Gastrocnemius medialis (tissue), 4 donors: ENCODE results near the gene SORL1. TPM values are rescaled to one million over a fixed set of nuclear protein-coding genes. Genes with fewer than 3 reads are reported as not detected.
"Not testable (repeated sequence)": the region's sequence is repeated elsewhere in the genome, so short reads cannot be mapped to it uniquely, and the experiment has no call there.

ENCODE experiments used
- ATAC-seq, 2 donors: fragments of 150-250 bp; one replicate each; pipeline ENCODE4 v1.9.1; 2016
- DNase-seq, 2 donors: peaks; one replicate each; pipeline ENCODE4 v3.0.0-alpha.2; 2019
- H3K27ac ChIP-seq, 4 donors: fragments of 200-600 bp; sonication (generic); 1 replicate in 1 of 4; 2 replicates in 3 of 4; pipeline ENCODE4 v1.5.1; 2016 to 2018; ENCODE audit warnings: mild to moderate bottlenecking in 2 of 4, moderate library complexity in 1 of 4
- H3K27me3 ChIP-seq, 3 donors: fragments of 200-600 bp; sonication (generic) in 2 of 3; 1 replicate in 1 of 3; 2 replicates in 2 of 3; pipeline versions ENCODE4 v1.5.1 to v1.6.0; 2016 to 2019; ENCODE audit warnings: mild to moderate bottlenecking in 1 of 3, moderate library complexity in 1 of 3
- H3K36me3 ChIP-seq, 2 donors: fragments of 200-600 bp; sonication (generic) in 1 of 2; one replicate each; pipeline ENCODE4 v1.5.1; 2017 to 2018
- H3K4me1 ChIP-seq, 2 donors: fragments of 200-600 bp; sonication (generic) in 1 of 2; one replicate each; pipeline ENCODE4 v1.5.1; 2016 to 2017; ENCODE audit warnings: mild to moderate bottlenecking in 2 of 2
- H3K4me3 ChIP-seq, 4 donors: fragments of 200-600 bp; sonication (generic) in 3 of 4; 1 replicate in 1 of 4; 2 replicates in 3 of 4; pipeline ENCODE4 v1.5.1; 2016 to 2019; ENCODE audit warnings: mild to moderate bottlenecking in 2 of 4
- H3K9me3 ChIP-seq, 3 donors: fragments of 200-600 bp; sonication (generic) in 2 of 3; 1 replicate in 1 of 3; 2 replicates in 2 of 3; pipeline ENCODE4 v1.5.1; 2016 to 2019
- POLR2A ChIP-seq, 2 donors: fragments of 450-650 bp; IDR thresholded peaks; one replicate each; pipeline ENCODE4 v1.6.1; 2017; ENCODE audit warnings: antibody characterized with exemption in 2 of 2, mild to moderate bottlenecking in 2 of 2, moderate library complexity in 2 of 2
- in situ Hi-C, 4 donors: fragments of 200-750 bp; cut with MboI; loops; one replicate each; pipeline versions ENCODE4 v1.15.0 to v1.8.0; 2017; ENCODE audit warnings: low sequenced_read_pairs in 4 of 4
- intact Hi-C: fragments of 100-400 bp; cut with DNase I; formaldehyde crosslinking; loops from one replicate; pipeline ENCODE4 v1.15.1; 2023; ENCODE audit warnings: low total_unique reads
- total RNA-seq, 4 donors: library from RNA; depleted of rRNA; stranded (reverse); fragments of >200 nt; gene quantifications; one replicate each; pipeline versions ENCODE4 v1.1.0 to v1.2.3, GENCODE V29; 2016
- TF ChIP-seq, protein P1 (sequence below), 5 experiments: fragments of 450-650 bp in 3 of 5; fragments of 200-600 bp in 2 of 5; sonication (generic) in 2 of 5; IDR thresholded peaks in 4 of 5; conservative IDR thresholded peaks in 1 of 5; 1 replicate in 4 of 5; 2 replicates in 1 of 5; pipeline ENCODE4 v1.5.1; 2016 to 2019; ENCODE audit warnings: antibody characterized with exemption in 5 of 5, mild to moderate bottlenecking in 3 of 5, moderate library complexity in 3 of 5

Gene SORL1
- total RNA-seq, 4 donors from 2014 or later: 0.78 to 2.7 (median 2.3) TPM

DNA sequence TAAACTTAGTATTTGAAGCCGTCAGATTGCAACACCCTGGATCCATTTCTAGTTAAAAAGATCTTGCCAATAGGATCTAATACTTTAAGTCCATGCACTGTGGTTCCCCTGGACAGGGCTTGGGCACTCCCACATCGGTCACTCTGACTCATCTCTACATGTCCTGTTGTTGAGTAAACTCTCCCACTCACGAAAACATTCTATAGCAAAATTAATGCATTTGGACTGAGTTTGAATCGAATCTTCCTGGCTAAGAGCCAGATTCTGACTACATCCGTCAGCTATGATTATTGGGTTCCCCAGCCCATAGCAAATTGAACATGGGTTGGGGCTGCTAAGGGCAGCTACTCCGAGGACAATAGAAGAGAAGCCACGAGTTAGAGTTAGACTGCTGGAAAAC, 182.8 kb downstream of the SORL1 start:
- Histone ChIP-seq H3K27ac (no peak overlapping the region), H3K36me3 (no peaks in the 10 kb centered on the region), H3K4me1 (no peaks in the 10 kb centered on the region), H3K27me3 (no peaks in the 10 kb centered on the region), H3K9me3 (no peaks in the 10 kb centered on the region), H3K4me3 (no peak overlapping the region)
- ATAC-seq: no peak
- DNase-seq: no peak
- TF ChIP-seq, protein P1, sequence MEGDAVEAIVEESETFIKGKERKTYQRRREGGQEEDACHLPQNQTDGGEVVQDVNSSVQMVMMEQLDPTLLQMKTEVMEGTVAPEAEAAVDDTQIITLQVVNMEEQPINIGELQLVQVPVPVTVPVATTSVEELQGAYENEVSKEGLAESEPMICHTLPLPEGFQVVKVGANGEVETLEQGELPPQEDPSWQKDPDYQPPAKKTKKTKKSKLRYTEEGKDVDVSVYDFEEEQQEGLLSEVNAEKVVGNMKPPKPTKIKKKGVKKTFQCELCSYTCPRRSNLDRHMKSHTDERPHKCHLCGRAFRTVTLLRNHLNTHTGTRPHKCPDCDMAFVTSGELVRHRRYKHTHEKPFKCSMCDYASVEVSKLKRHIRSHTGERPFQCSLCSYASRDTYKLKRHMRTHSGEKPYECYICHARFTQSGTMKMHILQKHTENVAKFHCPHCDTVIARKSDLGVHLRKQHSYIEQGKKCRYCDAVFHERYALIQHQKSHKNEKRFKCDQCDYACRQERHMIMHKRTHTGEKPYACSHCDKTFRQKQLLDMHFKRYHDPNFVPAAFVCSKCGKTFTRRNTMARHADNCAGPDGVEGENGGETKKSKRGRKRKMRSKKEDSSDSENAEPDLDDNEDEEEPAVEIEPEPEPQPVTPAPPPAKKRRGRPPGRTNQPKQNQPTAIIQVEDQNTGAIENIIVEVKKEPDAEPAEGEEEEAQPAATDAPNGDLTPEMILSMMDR (IDR thresholded peaks at IDR 0.05 in 4 of 5, conservative IDR thresholded peaks at IDR 0.05 in 1 of 5): no peak
- TF ChIP-seq POLR2A (IDR thresholded peaks at IDR 0.05): no peak
- in situ Hi-C loops (no loop called here), intact Hi-C loops (no loop called here)

DNA sequence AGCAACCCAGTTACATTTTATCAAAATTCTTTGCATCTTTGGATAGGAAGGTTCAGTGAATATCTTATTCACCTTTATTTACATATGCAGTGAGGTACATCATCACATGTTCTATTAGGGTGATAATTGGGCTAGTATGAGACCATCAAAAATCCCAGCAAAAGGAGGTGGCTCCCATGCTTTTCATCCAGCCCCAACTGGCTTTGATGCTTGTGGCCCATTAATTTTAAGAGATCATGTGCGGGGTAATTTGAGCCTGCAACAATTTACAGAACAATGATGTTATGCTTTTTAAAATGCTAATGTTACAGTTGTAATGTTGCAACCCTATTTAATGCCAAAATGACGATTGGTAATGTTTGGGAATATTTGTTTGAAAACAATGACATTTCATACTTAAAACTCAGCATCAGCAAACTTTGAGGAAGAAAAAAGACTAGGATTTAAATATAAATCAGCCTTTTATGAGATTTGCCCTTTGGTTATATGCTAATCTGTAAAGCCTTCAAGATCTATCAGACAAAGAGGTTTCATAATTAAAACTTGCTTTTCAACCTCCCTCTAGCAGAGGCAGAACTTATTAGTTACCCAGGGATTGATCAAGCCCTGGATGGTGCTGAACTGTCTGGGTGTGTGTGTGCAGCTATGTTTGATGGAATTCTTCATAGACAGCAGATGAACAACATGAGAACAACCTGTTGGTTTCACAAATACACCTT, 184.1 kb downstream of the SORL1 start:
- ATAC-seq (no peak), DNase-seq (no peak)
- H3K4me3 ChIP-seq: no peak overlapping the region
- H3K4me1 ChIP-seq: no peaks in the 10 kb centered on the region
- TF ChIP-seq, protein P1 (IDR thresholded peaks at IDR 0.05 in 4 of 5, conservative IDR thresholded peaks at IDR 0.05 in 1 of 5): no peak
- intact Hi-C loops (no loop called here), in situ Hi-C loops (no loop called here)
- no peaks in the 10 kb centered on the region for H3K27me3 ChIP-seq
- H3K27ac ChIP-seq: no peak overlapping the region
- H3K9me3 ChIP-seq: no peaks in the 10 kb centered on the region
- no peaks in the 10 kb centered on the region for H3K36me3 ChIP-seq

DNA sequence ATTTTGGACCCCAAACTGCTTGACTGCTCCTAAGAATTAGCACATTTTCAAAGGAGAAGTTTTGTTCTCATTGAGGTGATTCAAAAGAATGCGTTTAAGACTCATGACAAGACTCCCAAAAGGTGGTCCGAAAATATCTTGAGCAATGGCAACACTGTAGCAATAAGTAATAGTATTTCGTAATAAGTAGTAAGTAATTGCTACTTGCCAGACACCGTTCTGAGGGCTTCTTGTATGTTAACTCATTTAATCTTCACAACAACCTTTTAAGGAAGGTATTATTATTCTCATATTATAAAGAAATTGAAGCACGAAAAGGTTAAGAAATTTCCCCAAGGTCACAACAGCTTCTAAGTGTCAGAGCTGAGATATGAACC, 184.7 kb downstream of the SORL1 start:
- ATAC-seq (no peak), DNase-seq (no peak)
- H3K9me3 ChIP-seq: no peaks in the 10 kb centered on the region
- H3K4me1 ChIP-seq: no peaks in the 10 kb centered on the region
- no peaks in the 10 kb centered on the region for H3K36me3 ChIP-seq
- H3K27me3 ChIP-seq: no peaks in the 10 kb centered on the region
- in situ Hi-C loops: no loop called here
- TF ChIP-seq, protein P1 (IDR thresholded peaks at IDR 0.05 in 4 of 5, conservative IDR thresholded peaks at IDR 0.05 in 1 of 5): no peak
- TF ChIP-seq POLR2A (IDR thresholded peaks at IDR 0.05): no peak
- H3K4me3 ChIP-seq: no peak overlapping the region
- intact Hi-C loops: no loop called here
- H3K27ac ChIP-seq: no peak overlapping the region

DNA sequence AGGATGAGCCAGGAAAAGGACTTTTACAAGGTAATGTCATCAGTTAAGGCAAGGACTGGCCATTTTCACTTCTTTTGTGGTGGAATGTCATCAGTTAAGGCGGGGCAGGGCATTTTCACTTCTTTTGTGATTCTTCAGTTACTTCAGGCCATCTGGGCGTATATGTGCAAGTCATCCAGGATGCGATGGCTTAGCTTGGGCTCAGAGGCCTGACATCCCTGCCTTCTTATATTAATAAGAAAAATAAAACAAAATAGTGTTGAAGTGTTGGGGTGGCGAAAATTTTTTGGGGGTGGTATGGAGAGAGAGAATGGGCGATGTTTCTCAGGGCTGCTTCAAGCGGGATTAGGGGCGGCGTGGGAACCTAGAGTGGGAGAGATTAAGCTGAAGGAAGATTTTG, 185.5 kb downstream of the SORL1 start:
- in situ Hi-C loops, H3K36me3 ChIP-seq, H3K9me3 ChIP-seq, DNase-seq, intact Hi-C loops, H3K27me3 ChIP-seq, H3K4me1 ChIP-seq, H3K27ac ChIP-seq, ATAC-seq, H3K4me3 ChIP-seq: not testable (repeated sequence)

DNA sequence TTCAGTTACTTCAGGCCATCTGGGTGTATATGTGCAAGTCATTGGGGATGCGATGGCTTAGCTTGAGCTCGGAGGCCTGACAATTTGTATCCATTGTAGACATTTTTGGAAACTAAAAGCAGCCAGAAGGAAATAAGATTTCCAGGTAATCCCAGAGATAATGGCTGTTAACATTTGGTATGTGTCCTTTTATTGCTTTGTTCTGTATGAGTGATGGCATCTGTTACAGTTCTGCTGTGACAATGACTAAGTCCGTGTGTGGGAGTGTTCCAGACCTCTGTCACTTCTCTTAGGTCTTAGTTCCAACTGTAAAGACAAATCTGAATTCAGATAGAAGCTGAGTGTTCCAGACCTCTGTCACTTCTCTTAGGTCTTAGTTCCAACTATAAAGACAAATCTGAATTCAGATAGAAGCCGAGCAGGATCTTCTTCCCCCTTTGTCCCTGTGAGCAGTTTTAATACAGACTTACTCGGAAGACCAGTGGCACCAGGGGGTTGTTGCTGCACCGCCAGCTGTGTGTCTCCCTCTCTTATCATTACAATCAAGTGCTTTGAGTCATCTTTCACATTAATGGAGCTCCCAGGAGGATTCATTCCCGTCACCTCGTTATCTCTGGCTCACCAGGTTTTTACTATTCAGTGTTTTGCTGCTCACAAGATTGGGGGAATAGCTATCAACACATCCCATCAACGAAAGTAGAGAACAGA, 191.5 kb downstream of the SORL1 start:
- H3K4me3 ChIP-seq: no peak overlapping the region
- intact Hi-C loops: no loop called here
- H3K27me3 ChIP-seq: no peaks in the 10 kb centered on the region
- no peaks in the 10 kb centered on the region for H3K36me3 ChIP-seq
- TF ChIP-seq, protein P1 (IDR thresholded peaks at IDR 0.05 in 4 of 5, conservative IDR thresholded peaks at IDR 0.05 in 1 of 5): no peak
- TF ChIP-seq POLR2A (IDR thresholded peaks at IDR 0.05): no peak
- DNase-seq: no peak
- in situ Hi-C loops: no loop called here
- no peak for ATAC-seq
- H3K4me1 ChIP-seq: no peaks in the 10 kb centered on the region
- no peak overlapping the region for H3K27ac ChIP-seq
- no peaks in the 10 kb centered on the region for H3K9me3 ChIP-seq
